HEK293 (cell line): ENCODE measurements around the gene GRAMD1B.

Experiments
- CTCF ChIA-PET: fragments of 350-600 bp; formaldehyde crosslinking; extraction: SDS; loops from one replicate; lab custom pipeline; 2021; ENCODE audit warnings: antibody characterized with exemption; lab: Yijun Ruan, JAX
- POLR2A ChIA-PET: fragments of 300-600 bp; formaldehyde crosslinking; extraction: SDS; loops from one replicate; lab custom pipeline; 2020; ENCODE audit warnings: antibody characterized with exemption, inconsistent platforms; lab: Yijun Ruan, JAX
- H3K27ac ChIP-seq: fragments of 200-500 bp; sonication (Bioruptor generic); 2 replicates; pipeline ENCODE4 v1.5.1; 2014; ENCODE audit warnings: low read depth, low read length, control low read depth, inconsistent platforms; ENCODE audit errors: extremely low read depth
- H3K36me3 ChIP-seq, 2 experiments: fragments of 200-500 bp in 1 of 2; sonication (Bioruptor generic) in 1 of 2; 1 replicate in 1 of 2; 2 replicates in 1 of 2; pipeline ENCODE4 v1.5.1; 2014 to 2017; ENCODE audit warnings: inconsistent platforms in 2 of 2, low read length in 2 of 2; ENCODE audit not compliant: control insufficient read depth in 2 of 2, insufficient read depth in 1 of 2
- H3K4me1 ChIP-seq: fragments of 200-500 bp; sonication (Bioruptor generic); 2 replicates; pipeline ENCODE4 v1.5.1; 2014; ENCODE audit warnings: mild to moderate bottlenecking, low read length, inconsistent platforms; ENCODE audit not compliant: control insufficient read depth, insufficient read depth
- H3K4me3 ChIP-seq: 2 replicates; pipeline ENCODE4 v1.5.1; 2011; ENCODE audit warnings: low read depth, mild to moderate bottlenecking, control low read depth, low read length, moderate library complexity
- H3K9me3 ChIP-seq: fragments of 200-500 bp; sonication (Bioruptor generic); 2 replicates; pipeline ENCODE4 v1.5.1; 2014; ENCODE audit warnings: low read depth, low read length, inconsistent platforms; ENCODE audit not compliant: control insufficient read depth, insufficient read depth
- ZBTB21 ChIP-seq: fragments of 450-650 bp; formaldehyde crosslinking; IDR thresholded peaks from 2 replicates; pipeline ENCODE4 v1.5.1; 2017; ENCODE audit warnings: missing biosample characterization, missing genetic modification characterization
- ZBTB48 ChIP-seq: fragments of 450-650 bp; formaldehyde crosslinking; IDR thresholded peaks from 2 replicates; pipeline ENCODE4 v1.5.1; 2016; ENCODE audit warnings: missing biosample characterization, missing genetic modification characterization
- ZFP41 ChIP-seq: fragments of 450-650 bp; formaldehyde crosslinking; IDR thresholded peaks from 2 replicates; pipeline ENCODE4 v1.5.1; 2016; ENCODE audit warnings: missing biosample characterization, missing genetic modification characterization, borderline replicate concordance
- ZNF132 ChIP-seq: fragments of 450-650 bp; formaldehyde crosslinking; IDR thresholded peaks from 2 replicates; pipeline ENCODE4 v1.5.1; 2017; ENCODE audit warnings: missing biosample characterization, missing genetic modification characterization, borderline replicate concordance
- ZNF157 ChIP-seq: fragments of 450-650 bp; formaldehyde crosslinking; IDR thresholded peaks from 2 replicates; pipeline ENCODE4 v1.5.1; 2016; ENCODE audit warnings: missing biosample characterization, missing genetic modification characterization
- ZNF174 ChIP-seq: fragments of 450-650 bp; formaldehyde crosslinking; IDR thresholded peaks from 2 replicates; pipeline ENCODE4 v1.5.0; 2017; ENCODE audit warnings: missing biosample characterization, mild to moderate bottlenecking, missing genetic modification characterization
- ZNF302 ChIP-seq: fragments of 450-650 bp; formaldehyde crosslinking; IDR thresholded peaks from 2 replicates; pipeline ENCODE4 v1.5.1; 2016; ENCODE audit warnings: missing biosample characterization, missing genetic modification characterization, low read depth
- ZNF37A ChIP-seq: fragments of 450-650 bp; IDR thresholded peaks from 2 replicates; pipeline ENCODE4 v1.5.1; 2018; ENCODE audit warnings: missing biosample characterization, missing genetic modification characterization
- ZNF48 ChIP-seq: fragments of 450-650 bp; formaldehyde crosslinking; IDR thresholded peaks from 2 replicates; pipeline ENCODE4 v1.5.1; 2016; ENCODE audit warnings: missing biosample characterization, missing genetic modification characterization
- ZNF544 ChIP-seq: fragments of 450-650 bp; formaldehyde crosslinking; IDR thresholded peaks from 2 replicates; pipeline ENCODE4 v1.5.0; 2017; ENCODE audit warnings: missing biosample characterization, missing genetic modification characterization
- ZNF558 ChIP-seq: fragments of 450-650 bp; formaldehyde crosslinking; IDR thresholded peaks from 2 replicates; pipeline ENCODE4 v1.5.1; 2016; ENCODE audit warnings: missing biosample characterization, missing genetic modification characterization
- ZNF623 ChIP-seq: fragments of 450-650 bp; formaldehyde crosslinking; IDR thresholded peaks from 2 replicates; pipeline ENCODE4 v1.5.1; 2016; ENCODE audit warnings: missing biosample characterization, missing genetic modification characterization
- ZNF629 ChIP-seq: fragments of 450-650 bp; formaldehyde crosslinking; IDR thresholded peaks from 2 replicates; pipeline ENCODE4 v1.5.1; 2017; ENCODE audit warnings: missing biosample characterization, missing genetic modification characterization
- ZNF670 ChIP-seq: fragments of 450-650 bp; formaldehyde crosslinking; IDR thresholded peaks from 2 replicates; pipeline ENCODE4 v1.5.1; 2016; ENCODE audit warnings: missing biosample characterization, missing genetic modification characterization, low read depth
- TF ChIP-seq, protein P1 (sequence below): fragments of 450-650 bp; formaldehyde crosslinking; IDR thresholded peaks from 2 replicates; pipeline ENCODE4 v1.5.1; 2016; ENCODE audit warnings: missing biosample characterization, missing genetic modification characterization
- TF ChIP-seq, protein P2 (sequence below): fragments of 450-650 bp; formaldehyde crosslinking; IDR thresholded peaks from 2 replicates; pipeline ENCODE4 v1.5.1; 2016; ENCODE audit warnings: missing biosample characterization, missing genetic modification characterization
- TF ChIP-seq, protein P3 (sequence below): fragments of 450-650 bp; formaldehyde crosslinking; IDR thresholded peaks from 2 replicates; pipeline ENCODE4 v1.5.1; 2016; ENCODE audit warnings: missing biosample characterization, missing genetic modification characterization
- TF ChIP-seq, protein P4 (sequence below): fragments of 450-650 bp; formaldehyde crosslinking; IDR thresholded peaks from 2 replicates; pipeline ENCODE4 v1.5.1; 2016; ENCODE audit warnings: missing biosample characterization, missing genetic modification characterization
- TF ChIP-seq, protein P5 (sequence below): fragments of 450-650 bp; formaldehyde crosslinking; IDR thresholded peaks from 2 replicates; pipeline ENCODE4 v1.5.1; 2017; ENCODE audit warnings: missing biosample characterization, missing genetic modification characterization
- TF ChIP-seq, protein P6 (sequence below): fragments of 450-650 bp; formaldehyde crosslinking; IDR thresholded peaks from 2 replicates; pipeline ENCODE4 v1.5.1; 2016; ENCODE audit warnings: missing biosample characterization, missing genetic modification characterization

GRAMD1B gene

DNA sequence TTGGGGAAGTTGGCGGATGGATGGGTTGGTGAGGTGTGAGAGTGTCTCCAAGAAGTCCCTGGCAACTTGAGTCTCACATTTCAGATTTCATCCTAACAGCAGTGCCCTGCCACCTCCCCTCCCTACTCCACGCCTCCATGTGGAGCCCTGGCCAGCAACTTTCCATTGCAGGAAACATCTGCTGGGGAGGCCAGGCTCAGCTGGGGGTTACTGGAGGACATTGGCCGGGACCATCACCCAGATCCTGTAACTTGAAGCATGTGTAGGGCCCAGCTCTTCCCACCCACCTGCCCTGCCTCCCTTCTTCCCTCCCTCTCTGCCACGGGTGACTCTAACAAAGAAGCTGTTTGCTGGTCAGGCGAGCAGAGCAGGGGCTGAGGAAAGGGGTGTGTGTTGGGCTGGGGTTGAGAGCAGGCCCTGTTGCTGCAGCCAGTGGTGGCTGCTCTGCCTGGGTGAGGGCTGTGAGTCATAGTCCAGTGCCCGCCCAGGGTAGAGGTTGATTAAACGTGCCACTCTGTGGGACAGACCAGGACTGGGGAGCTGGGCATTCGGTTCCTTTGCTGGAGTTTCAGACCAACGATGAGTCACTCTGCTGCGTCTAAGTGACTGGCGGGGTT is 160.3 kb downstream of the GRAMD1B start:
- no peak overlapping the region for H3K4me3 ChIP-seq
- H3K27ac ChIP-seq = no peak overlapping the region
- no peaks in the 10 kb centered on the region for H3K4me1 ChIP-seq
- POLR2A ChIA-PET = no interaction called here
- CTCF ChIA-PET = interaction anchor here (0.6 to 1.6 kb wide), 6 partner anchors 10 to 304 kb away, joined by 3 to 8 read pairs (median 4); no protein-coding TSS in a partner anchor
- no peaks in the 10 kb centered on the region for H3K9me3 ChIP-seq
- TF ChIP-seq, protein P1, sequence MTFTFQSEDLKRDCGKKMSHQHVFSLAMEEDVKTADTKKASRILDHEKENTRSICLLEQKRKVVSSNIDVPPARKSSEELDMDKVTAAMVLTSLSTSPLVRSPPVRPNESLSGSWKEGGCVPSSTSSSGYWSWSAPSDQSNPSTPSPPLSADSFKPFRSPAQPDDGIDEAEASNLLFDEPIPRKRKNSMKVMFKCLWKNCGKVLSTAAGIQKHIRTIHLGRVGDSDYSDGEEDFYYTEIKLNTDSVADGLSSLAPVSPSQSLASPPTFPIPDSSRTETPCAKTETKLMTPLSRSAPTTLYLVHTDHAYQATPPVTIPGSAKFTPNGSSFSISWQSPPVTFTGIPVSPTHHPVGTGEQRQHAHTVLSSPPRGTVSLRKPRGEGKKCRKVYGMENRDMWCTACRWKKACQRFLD = no peak
- TF ChIP-seq, all 188 proteins: peak for 0
- H3K36me3 ChIP-seq = peaks cover 0 to 15% of the 10 kb centered on the region in 2 experiments; a peak in 1 of 3 replicates

DNA sequence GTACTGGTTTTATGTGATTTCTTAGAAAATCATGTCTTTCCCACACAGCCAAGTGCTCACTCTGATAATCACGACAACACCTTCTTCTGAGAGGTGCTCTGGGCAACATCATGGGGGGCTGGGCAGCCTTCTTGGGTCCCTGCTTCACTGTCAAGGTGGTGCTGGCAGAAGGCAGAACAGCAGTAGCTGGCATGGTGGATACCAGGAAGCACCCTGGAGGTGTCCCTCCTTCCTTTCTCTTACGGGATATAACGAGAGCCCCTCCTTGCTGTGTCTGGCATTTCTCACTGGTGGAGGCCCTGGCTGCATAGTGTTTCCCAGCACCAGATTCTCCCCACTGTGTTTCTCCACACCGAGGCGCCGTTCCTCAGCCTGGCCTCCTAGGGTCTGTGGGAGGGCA is 163.5 kb downstream of the GRAMD1B start:
- H3K4me1 ChIP-seq = no peaks in the 10 kb centered on the region
- POLR2A ChIA-PET = no interaction called here
- no peak for TF ChIP-seq ZNF302 (tag by site-specific recombination)
- no peak for TF ChIP-seq ZBTB21 (tag by site-specific recombination)
- TF ChIP-seq, protein P2, sequence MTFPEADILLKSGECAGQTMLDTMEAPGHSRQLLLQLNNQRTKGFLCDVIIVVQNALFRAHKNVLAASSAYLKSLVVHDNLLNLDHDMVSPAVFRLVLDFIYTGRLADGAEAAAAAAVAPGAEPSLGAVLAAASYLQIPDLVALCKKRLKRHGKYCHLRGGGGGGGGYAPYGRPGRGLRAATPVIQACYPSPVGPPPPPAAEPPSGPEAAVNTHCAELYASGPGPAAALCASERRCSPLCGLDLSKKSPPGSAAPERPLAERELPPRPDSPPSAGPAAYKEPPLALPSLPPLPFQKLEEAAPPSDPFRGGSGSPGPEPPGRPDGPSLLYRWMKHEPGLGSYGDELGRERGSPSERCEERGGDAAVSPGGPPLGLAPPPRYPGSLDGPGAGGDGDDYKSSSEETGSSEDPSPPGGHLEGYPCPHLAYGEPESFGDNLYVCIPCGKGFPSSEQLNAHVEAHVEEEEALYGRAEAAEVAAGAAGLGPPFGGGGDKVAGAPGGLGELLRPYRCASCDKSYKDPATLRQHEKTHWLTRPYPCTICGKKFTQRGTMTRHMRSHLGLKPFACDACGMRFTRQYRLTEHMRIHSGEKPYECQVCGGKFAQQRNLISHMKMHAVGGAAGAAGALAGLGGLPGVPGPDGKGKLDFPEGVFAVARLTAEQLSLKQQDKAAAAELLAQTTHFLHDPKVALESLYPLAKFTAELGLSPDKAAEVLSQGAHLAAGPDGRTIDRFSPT (tag by site-specific recombination) = no peak
- no peak for TF ChIP-seq ZNF37A (tag by site-specific recombination)
- TF ChIP-seq ZNF544 (tag by site-specific recombination) = no peak
- TF ChIP-seq ZNF132 (tag by site-specific recombination) = no peak
- TF ChIP-seq ZNF623 (tag by site-specific recombination) = no peak
- no peak for TF ChIP-seq ZNF174
- TF ChIP-seq, protein P3, sequence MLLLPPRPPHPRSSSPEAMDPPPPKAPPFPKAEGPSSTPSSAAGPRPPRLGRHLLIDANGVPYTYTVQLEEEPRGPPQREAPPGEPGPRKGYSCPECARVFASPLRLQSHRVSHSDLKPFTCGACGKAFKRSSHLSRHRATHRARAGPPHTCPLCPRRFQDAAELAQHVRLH = no peak
- TF ChIP-seq, protein P4, sequence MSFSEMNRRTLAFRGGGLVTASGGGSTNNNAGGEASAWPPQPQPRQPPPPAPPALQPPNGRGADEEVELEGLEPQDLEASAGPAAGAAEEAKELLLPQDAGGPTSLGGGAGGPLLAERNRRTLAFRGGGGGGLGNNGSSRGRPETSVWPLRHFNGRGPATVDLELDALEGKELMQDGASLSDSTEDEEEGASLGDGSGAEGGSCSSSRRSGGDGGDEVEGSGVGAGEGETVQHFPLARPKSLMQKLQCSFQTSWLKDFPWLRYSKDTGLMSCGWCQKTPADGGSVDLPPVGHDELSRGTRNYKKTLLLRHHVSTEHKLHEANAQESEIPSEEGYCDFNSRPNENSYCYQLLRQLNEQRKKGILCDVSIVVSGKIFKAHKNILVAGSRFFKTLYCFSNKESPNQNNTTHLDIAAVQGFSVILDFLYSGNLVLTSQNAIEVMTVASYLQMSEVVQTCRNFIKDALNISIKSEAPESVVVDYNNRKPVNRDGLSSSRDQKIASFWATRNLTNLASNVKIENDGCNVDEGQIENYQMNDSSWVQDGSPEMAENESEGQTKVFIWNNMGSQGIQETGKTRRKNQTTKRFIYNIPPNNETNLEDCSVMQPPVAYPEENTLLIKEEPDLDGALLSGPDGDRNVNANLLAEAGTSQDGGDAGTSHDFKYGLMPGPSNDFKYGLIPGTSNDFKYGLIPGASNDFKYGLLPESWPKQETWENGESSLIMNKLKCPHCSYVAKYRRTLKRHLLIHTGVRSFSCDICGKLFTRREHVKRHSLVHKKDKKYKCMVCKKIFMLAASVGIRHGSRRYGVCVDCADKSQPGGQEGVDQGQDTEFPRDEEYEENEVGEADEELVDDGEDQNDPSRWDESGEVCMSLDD = no peak
- TF ChIP-seq ZNF558 (tag by site-specific recombination) = no peak
- no peak for TF ChIP-seq ZNF670 (tag by site-specific recombination)
- no peak for TF ChIP-seq ZFP41 (tag by site-specific recombination)
- TF ChIP-seq ZNF157 (tag by site-specific recombination) = no peak
- no peak for TF ChIP-seq ZNF629 (tag by site-specific recombination)
- TF ChIP-seq ZBTB48 (tag by site-specific recombination) = no peak
- TF ChIP-seq, protein P5, sequence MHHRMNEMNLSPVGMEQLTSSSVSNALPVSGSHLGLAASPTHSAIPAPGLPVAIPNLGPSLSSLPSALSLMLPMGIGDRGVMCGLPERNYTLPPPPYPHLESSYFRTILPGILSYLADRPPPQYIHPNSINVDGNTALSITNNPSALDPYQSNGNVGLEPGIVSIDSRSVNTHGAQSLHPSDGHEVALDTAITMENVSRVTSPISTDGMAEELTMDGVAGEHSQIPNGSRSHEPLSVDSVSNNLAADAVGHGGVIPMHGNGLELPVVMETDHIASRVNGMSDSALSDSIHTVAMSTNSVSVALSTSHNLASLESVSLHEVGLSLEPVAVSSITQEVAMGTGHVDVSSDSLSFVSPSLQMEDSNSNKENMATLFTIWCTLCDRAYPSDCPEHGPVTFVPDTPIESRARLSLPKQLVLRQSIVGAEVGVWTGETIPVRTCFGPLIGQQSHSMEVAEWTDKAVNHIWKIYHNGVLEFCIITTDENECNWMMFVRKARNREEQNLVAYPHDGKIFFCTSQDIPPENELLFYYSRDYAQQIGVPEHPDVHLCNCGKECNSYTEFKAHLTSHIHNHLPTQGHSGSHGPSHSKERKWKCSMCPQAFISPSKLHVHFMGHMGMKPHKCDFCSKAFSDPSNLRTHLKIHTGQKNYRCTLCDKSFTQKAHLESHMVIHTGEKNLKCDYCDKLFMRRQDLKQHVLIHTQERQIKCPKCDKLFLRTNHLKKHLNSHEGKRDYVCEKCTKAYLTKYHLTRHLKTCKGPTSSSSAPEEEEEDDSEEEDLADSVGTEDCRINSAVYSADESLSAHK (tag by site-specific recombination) = no peak
- no peak for TF ChIP-seq ZNF48 (tag by site-specific recombination)
- TF ChIP-seq, protein P6, sequence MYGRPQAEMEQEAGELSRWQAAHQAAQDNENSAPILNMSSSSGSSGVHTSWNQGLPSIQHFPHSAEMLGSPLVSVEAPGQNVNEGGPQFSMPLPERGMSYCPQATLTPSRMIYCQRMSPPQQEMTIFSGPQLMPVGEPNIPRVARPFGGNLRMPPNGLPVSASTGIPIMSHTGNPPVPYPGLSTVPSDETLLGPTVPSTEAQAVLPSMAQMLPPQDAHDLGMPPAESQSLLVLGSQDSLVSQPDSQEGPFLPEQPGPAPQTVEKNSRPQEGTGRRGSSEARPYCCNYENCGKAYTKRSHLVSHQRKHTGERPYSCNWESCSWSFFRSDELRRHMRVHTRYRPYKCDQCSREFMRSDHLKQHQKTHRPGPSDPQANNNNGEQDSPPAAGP (tag by site-specific recombination) = no peak
- TF ChIP-seq, all 188 proteins: peak for 0
- H3K27ac ChIP-seq = no peak overlapping the region
- peaks cover 0 to 36% of the 10 kb centered on the region in 2 experiments; a peak in 1 of 3 replicates for H3K36me3 ChIP-seq
- CTCF ChIA-PET = no interaction called here
- no peak overlapping the region for H3K4me3 ChIP-seq
- no peaks in the 10 kb centered on the region for H3K9me3 ChIP-seq
